ENCODE measurements around the gene CERS6. TPM values are rescaled to one million over a fixed set of nuclear protein-coding genes. Genes with fewer than 3 reads are reported as not detected.

Gene CERS6
- total RNA-seq, 3 donors from 2014 or later = 14.1 to 17.2 (median 16.7) TPM

DNA sequence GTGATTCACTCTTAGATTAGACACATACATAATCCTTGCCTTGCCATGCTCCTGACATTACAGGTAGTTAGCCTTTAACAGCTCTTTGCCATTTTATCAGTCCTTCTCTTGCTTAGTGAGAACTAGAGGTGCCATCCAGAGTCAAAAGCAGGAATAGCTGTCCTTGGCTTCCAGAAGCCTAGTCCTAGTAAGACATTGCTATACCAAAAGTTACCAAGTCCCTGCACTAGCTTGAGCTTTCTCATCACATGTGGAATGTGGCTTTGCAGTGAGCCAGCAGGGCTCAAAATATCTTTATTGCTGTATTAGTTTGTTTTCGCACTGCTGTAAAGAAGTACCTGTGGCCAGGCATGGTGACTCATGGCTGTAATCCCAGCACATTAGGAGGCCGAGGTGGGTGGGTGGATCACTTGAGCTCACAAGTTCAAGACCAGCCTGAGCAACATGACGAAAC is 241.6 kb downstream of the CERS6 start:
- DNase-seq (no peak), ATAC-seq (no peak)
- Mint-ChIP-seq H3K4me3 (no peak overlapping the region), H3K27me3 (ENCODE audit: low read depth) (no peaks in the 10 kb centered on the region), H3K4me1 (ENCODE audit: low read depth) (no peaks in the 10 kb centered on the region), H3K9me3 (no peaks in the 10 kb centered on the region), H3K36me3 (ENCODE audit: insufficient read depth) (peaks cover 25% of the 10 kb centered on the region)

GRCh38 chr2:168698969-168699368 is 242.9 kb downstream of the CERS6 start:
- H3K4me3 Mint-ChIP-seq = no peak overlapping the region
- ATAC-seq = no peak
- H3K36me3 Mint-ChIP-seq (ENCODE audit: insufficient read depth) = peaks cover 26% of the 10 kb centered on the region
- H3K4me1 Mint-ChIP-seq (ENCODE audit: low read depth) = no peaks in the 10 kb centered on the region
- no peaks in the 10 kb centered on the region for H3K9me3 Mint-ChIP-seq
- DNase-seq = no peak
- no peaks in the 10 kb centered on the region for H3K27me3 Mint-ChIP-seq (ENCODE audit: low read depth)

GRCh38 chr2:168699844-168700417 is 243.9 kb downstream of the CERS6 start:
- DNase-seq (no peak), ATAC-seq (no peak)
- Mint-ChIP-seq H3K9me3 (no peaks in the 10 kb centered on the region), H3K4me3 (no peak overlapping the region), H3K27me3 (ENCODE audit: low read depth) (no peaks in the 10 kb centered on the region), H3K4me1 (ENCODE audit: low read depth) (peaks cover 1% of the 10 kb centered on the region), H3K36me3 (ENCODE audit: insufficient read depth) (peaks cover 24% of the 10 kb centered on the region)

DNA sequence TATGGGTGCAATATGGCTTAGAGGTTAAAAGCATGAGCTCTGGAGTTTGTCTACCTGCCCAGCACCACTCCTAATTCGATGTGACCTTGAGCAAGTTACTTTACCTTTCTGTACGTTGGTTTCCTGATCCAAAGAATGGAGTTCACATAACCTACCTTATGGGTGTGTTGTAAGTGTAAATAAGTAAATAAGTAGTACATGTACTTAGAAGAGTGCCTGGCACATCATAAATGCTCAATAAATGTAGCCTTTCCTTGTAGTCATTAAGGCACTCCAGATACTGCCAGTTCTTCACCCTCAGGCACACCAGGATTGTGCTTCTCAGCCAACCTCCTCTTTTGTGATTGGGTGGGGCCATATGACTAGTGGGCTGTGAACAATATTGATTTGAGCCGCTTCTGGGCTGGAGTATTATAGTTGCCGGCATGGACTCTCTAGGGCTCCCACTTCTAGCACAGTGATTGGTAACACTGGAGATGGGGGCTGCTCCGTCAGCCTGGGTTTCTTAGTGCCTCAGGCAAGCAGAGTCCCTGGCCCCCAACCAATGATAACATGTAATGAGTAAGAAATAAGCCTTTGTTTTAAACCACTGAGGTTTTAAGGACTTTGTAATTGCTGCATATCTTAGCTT is 244.7 kb downstream of the CERS6 start:
- H3K4me3 Mint-ChIP-seq = no peak overlapping the region
- no peaks in the 10 kb centered on the region for H3K9me3 Mint-ChIP-seq
- ATAC-seq (no peak), DNase-seq (no peak)
- peaks cover 17% of the 10 kb centered on the region for H3K36me3 Mint-ChIP-seq (ENCODE audit: insufficient read depth)
- peaks cover 3% of the 10 kb centered on the region for H3K4me1 Mint-ChIP-seq (ENCODE audit: low read depth)
- no peaks in the 10 kb centered on the region for H3K27me3 Mint-ChIP-seq (ENCODE audit: low read depth)

DNA sequence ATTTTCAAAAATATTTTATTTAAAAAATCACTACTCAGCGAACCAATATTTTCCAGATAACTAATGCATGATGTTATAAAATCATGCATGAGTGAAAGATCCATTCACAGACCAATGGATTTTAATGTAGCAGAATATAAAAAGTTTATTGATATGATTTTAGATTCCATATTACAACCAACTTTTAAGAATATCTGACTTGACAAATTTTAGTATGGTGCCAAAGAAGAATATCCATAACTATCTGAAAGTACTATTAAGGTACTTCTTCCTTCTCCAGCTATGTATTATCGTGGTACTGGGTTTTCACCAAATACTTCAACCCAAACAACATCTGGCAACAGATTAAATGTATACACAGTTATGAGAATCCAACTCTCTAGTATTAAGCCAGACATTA is 246.5 kb downstream of the CERS6 start:
- H3K36me3 Mint-ChIP-seq (ENCODE audit: insufficient read depth) = peaks cover 11% of the 10 kb centered on the region
- H3K4me3 Mint-ChIP-seq = no peak overlapping the region

GRCh38 chr2:168703926-168704325 is 247.9 kb downstream of the CERS6 start:
- Mint-ChIP-seq H3K36me3 (ENCODE audit: insufficient read depth) (peaks cover 4% of the 10 kb centered on the region), H3K4me3 (no peak overlapping the region), H3K9me3 (no peaks in the 10 kb centered on the region), H3K4me1 (ENCODE audit: low read depth) (peaks cover 3% of the 10 kb centered on the region), H3K27me3 (ENCODE audit: low read depth) (no peaks in the 10 kb centered on the region)
- no peak for ATAC-seq
- DNase-seq = no peak

More for the DNA sequence above, 246.5 kb downstream of the CERS6 start:
- ATAC-seq = no peak
- no peak for DNase-seq
- no peaks in the 10 kb centered on the region for H3K27me3 Mint-ChIP-seq (ENCODE audit: low read depth)
- H3K9me3 Mint-ChIP-seq = no peaks in the 10 kb centered on the region
- peaks cover 3% of the 10 kb centered on the region for H3K4me1 Mint-ChIP-seq (ENCODE audit: low read depth)

DNA sequence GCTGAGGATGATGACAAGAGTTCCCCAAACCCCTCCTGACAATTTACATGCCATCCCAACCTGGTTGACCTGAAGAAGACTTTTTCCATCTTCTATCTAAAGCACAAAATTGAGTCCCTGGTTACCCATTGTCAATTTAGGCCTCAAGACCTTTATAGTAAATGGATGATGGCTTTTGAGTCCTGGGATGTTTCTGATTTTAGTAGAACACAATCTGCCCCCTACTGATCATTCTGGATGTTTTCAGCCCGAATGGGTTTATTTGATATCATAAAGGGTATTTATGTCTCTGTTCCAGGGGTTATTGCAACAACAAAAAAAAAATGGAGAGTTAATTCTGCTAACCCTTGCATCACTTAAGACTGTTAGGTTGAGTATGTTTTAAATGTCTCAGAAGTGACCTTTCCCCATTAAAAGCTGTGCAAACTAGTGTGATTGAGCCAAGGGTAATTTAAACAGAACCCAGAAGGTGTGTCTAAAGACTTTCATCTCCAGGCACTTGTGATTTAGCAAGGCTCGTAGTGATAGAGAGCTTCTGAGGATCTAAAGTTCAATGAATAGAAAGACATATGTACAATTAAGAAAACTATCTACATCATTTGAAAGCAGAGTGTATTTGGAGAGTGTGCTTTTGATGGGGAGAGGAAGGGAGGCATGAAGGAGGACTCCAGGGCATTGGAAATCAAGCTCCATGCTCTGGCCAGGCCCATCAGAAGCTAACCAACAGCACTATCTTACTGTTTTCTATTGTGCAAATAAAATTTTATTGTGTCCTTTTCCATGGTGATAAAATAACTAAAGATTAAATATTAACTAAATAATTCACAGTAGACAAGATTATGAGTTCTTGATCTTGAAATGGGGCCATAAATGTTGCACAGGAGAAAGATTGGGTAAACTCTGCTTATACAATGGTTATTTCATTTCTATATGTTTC is 249.7 kb downstream of the CERS6 start:
- Mint-ChIP-seq H3K36me3 (ENCODE audit: insufficient read depth) (peaks cover 1% of the 10 kb centered on the region), H3K4me1 (ENCODE audit: low read depth) (peaks cover 3% of the 10 kb centered on the region), H3K27me3 (ENCODE audit: low read depth) (no peaks in the 10 kb centered on the region), H3K9me3 (no peaks in the 10 kb centered on the region), H3K4me3 (no peak overlapping the region)
- no peak for ATAC-seq
- DNase-seq = no peak

DNA sequence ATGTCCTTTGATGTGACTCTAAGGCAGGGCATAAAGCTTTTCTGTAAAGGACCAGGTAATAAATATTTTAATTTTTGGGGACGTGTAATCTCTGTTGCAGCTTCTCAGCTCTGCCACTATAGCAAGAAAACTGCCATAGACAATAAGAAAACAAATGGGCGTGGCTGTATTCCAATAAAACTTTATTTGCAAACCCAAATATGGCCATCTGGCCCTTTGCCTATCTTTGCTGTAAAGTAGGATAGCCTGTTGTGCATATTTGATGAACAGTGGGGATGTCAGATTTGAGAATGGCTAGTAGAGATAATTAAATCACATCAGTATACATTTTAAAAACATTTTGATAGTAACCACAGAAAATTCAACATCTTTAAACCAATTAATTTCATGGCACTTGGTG is 250.7 kb downstream of the CERS6 start:
- ATAC-seq (no peak), DNase-seq (no peak)
- Mint-ChIP-seq H3K27me3 (ENCODE audit: low read depth) (no peaks in the 10 kb centered on the region), H3K4me1 (ENCODE audit: low read depth) (peaks cover 5% of the 10 kb centered on the region), H3K9me3 (no peaks in the 10 kb centered on the region), H3K36me3 (ENCODE audit: insufficient read depth) (peaks cover 1% of the 10 kb centered on the region), H3K4me3 (no peak overlapping the region)

- DNase-seq (no peak), ATAC-seq (no peak)
- no peak overlapping the region for H3K4me3 Mint-ChIP-seq
- H3K9me3 Mint-ChIP-seq = no peaks in the 10 kb centered on the region
- peaks cover 6% of the 10 kb centered on the region for H3K4me1 Mint-ChIP-seq (ENCODE audit: low read depth)
- H3K27me3 Mint-ChIP-seq (ENCODE audit: low read depth) = no peaks in the 10 kb centered on the region
- H3K36me3 Mint-ChIP-seq (ENCODE audit: insufficient read depth) = peaks cover 1% of the 10 kb centered on the region
Measured at GRCh38 chr2:168708080-168708479, 252.0 kb downstream of the CERS6 start.

DNA sequence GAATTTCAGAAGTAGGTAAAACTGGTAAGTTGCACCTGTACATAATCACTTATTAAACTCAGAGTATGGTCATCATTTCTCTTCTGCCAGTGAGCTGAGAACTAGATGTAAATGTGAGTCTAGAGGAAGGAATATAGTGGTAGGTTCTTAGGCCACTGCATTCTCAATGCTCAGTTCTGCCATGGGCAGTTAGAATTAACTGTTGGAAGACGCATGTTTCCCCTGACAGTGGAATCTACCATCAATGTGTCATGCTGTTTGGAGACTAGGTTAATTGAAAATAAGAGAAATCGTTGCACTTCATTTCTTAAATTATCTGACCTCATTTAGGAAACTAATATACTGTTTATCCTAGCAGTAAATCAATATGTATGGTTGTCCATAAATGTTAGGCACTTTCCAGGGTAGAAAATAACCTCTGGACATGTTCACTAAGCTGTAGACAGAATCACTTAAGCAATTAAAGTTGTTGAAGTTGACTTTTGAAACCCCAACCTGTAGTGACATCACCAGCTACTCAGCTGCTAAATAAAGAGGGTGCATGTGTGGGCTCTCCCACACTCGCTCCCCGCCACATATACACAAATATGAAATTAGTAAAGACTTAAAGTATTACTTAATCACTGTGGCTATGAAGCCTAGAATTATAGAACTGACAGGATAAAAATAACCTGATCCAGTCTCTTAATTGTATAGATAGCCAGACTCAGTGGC is 254.8 kb downstream of the CERS6 start:
- H3K36me3 Mint-ChIP-seq (ENCODE audit: insufficient read depth) = peaks cover 5% of the 10 kb centered on the region
- no peaks in the 10 kb centered on the region for H3K9me3 Mint-ChIP-seq
- H3K27me3 Mint-ChIP-seq (ENCODE audit: low read depth) = no peaks in the 10 kb centered on the region
- H3K4me1 Mint-ChIP-seq (ENCODE audit: low read depth) = peaks cover 3% of the 10 kb centered on the region
- ATAC-seq (no peak), DNase-seq (no peak)
- no peak overlapping the region for H3K4me3 Mint-ChIP-seq

DNA sequence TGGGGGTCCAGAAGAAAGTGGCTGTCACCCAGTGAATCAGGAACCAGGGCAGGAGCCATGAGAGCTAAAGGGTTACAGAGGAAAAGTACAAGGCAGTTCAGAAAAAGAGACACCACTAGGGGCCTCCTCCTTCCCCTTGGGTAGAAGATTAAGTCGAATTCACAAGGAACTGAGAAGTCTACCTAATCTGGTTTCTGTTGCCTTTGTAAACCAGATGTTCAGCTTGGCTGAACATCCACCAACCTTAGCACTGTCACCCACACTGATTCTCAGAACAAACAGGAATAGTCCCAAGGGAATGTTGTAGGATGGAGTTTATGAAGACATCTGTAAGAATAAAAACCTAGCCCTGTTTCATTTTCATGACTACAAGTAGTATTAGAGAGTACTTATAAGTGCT is 256.0 kb downstream of the CERS6 start:
- Mint-ChIP-seq H3K4me1 (ENCODE audit: low read depth) (peaks cover 4% of the 10 kb centered on the region), H3K27me3 (ENCODE audit: low read depth) (no peaks in the 10 kb centered on the region), H3K4me3 (no peak overlapping the region), H3K9me3 (no peaks in the 10 kb centered on the region), H3K36me3 (ENCODE audit: insufficient read depth) (peaks cover 5% of the 10 kb centered on the region)
- DNase-seq (no peak), ATAC-seq (no peak)

GRCh38 chr2:168713325-168713724 is 257.3 kb downstream of the CERS6 start:
- Mint-ChIP-seq H3K27me3 (ENCODE audit: low read depth) (no peaks in the 10 kb centered on the region), H3K4me1 (ENCODE audit: low read depth) (peaks cover 15% of the 10 kb centered on the region), H3K4me3 (no peak overlapping the region), H3K36me3 (ENCODE audit: insufficient read depth) (peaks cover 7% of the 10 kb centered on the region), H3K9me3 (no peaks in the 10 kb centered on the region)
- ATAC-seq (no peak), DNase-seq (no peak)

DNA sequence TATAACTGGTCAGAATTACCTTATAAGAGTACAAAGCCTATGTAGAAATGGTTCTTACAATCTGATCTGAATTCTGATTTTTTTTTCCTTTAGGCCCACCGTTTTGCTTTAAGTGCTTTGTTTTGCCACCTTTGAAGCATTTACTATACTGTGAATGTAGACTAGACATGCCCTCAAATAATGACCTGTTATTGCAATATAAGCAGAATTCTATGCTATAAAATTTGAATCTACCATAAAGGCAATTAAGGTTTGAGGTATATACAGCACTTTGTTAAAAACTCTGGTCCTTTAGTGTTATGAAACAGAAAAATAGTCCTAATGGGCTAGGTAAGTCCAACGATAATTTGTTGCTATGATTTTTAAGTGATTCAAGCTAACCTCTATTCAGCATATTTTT is 259.8 kb downstream of the CERS6 start:
- Mint-ChIP-seq H3K4me1 (ENCODE audit: low read depth) (peaks cover 19% of the 10 kb centered on the region), H3K9me3 (no peaks in the 10 kb centered on the region), H3K4me3 (no peak overlapping the region), H3K36me3 (ENCODE audit: insufficient read depth) (peaks cover 12% of the 10 kb centered on the region), H3K27me3 (ENCODE audit: low read depth) (no peaks in the 10 kb centered on the region)
- DNase-seq (no peak), ATAC-seq (no peak)

- no peak for DNase-seq
- H3K27me3 Mint-ChIP-seq (ENCODE audit: low read depth) = no peaks in the 10 kb centered on the region
- H3K36me3 Mint-ChIP-seq (ENCODE audit: insufficient read depth) = peaks cover 16% of the 10 kb centered on the region
- H3K9me3 Mint-ChIP-seq = no peaks in the 10 kb centered on the region
- ATAC-seq = no peak
- H3K4me1 Mint-ChIP-seq (ENCODE audit: low read depth) = peaks cover 17% of the 10 kb centered on the region
- no peak overlapping the region for H3K4me3 Mint-ChIP-seq
Measured at GRCh38 chr2:168716839-168717238, 260.8 kb downstream of the CERS6 start.
